Skeletal muscle tissue (tissue), 4 donors: ENCODE data around the gene SDHB. TPM values are rescaled to one million over a fixed set of nuclear protein-coding genes. Genes with fewer than 3 reads are reported as not detected.

Experiments
- H3K27ac ChIP-seq: one replicate; pipeline ENCODE4 v1.7.0; 2013; ENCODE audit warnings: mild to moderate bottlenecking, low read depth, low read length, inconsistent platforms
- H3K27me3 ChIP-seq, 3 donors: one replicate each; pipeline ENCODE4 v1.7.0; 2013; ENCODE audit warnings: low read length in 3 of 3; ENCODE audit not compliant: control insufficient read depth in 3 of 3, insufficient read depth in 3 of 3
- H3K36me3 ChIP-seq, 3 donors: one replicate each; pipeline ENCODE4 v1.7.0; 2013; ENCODE audit warnings: low read length in 3 of 3; ENCODE audit not compliant: control insufficient read depth in 3 of 3, insufficient read depth in 3 of 3
- H3K4me1 ChIP-seq, 3 donors: one replicate each; pipeline ENCODE4 v1.7.0; 2013; ENCODE audit warnings: low read length in 3 of 3, mild to moderate bottlenecking in 3 of 3; ENCODE audit not compliant: control insufficient read depth in 3 of 3, insufficient read depth in 3 of 3
- H3K4me3 ChIP-seq, 3 donors: one replicate each; pipeline ENCODE4 v1.7.0; 2013; ENCODE audit warnings: low read length in 3 of 3
- H3K9ac ChIP-seq, 3 donors: one replicate each; pipeline ENCODE4 v1.7.0; 2013; ENCODE audit warnings: low read length in 3 of 3, mild to moderate bottlenecking in 3 of 3, moderate library complexity in 2 of 3, low read depth in 1 of 3
- H3K9me3 ChIP-seq, 3 donors: one replicate each; pipeline ENCODE4 v1.7.0; 2013; ENCODE audit warnings: low read length in 3 of 3; ENCODE audit not compliant: control insufficient read depth in 3 of 3
- total RNA-seq: library from RNA; depleted of rRNA; stranded (reverse); fragments of >200 nt; gene quantifications from one replicate; pipeline ENCODE4 v1.2.3, GENCODE V29; 2014
- donor health status: Osteomylitis.

The SDHB gene
- total RNA-seq, 1 donor from 2014 or later, result 163 TPM

DNA sequence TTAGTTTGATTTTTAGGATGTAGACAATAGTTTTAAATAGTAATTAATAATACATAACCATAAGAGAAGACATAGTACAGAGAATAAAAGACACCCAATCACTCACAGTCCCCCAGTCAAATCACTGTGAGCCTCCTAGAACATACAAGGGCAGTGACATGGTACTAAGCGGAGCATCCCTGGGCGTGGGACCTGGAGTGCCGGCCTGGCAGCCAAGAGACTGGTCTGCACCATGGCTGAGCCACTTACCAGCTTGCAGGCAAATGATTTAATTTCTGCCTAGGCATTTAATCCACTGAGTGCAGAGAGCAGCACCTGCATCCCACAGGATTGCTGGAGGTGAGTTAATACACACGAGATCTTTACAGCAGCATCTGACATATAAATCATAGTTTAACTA lies 20.4 kb downstream of the SDHB start:
- no peaks in the 10 kb centered on the region for H3K4me1 ChIP-seq
- no peak overlapping the region for H3K27ac ChIP-seq
- H3K27me3 ChIP-seq, result no peaks in the 10 kb centered on the region
- no peak overlapping the region for H3K4me3 ChIP-seq
- H3K36me3 ChIP-seq, result peaks cover 10 to 31% (median 23%) of the 10 kb centered on the region in 3 donors
- no peaks in the 10 kb centered on the region for H3K9me3 ChIP-seq
- no peak overlapping the region for H3K9ac ChIP-seq

DNA sequence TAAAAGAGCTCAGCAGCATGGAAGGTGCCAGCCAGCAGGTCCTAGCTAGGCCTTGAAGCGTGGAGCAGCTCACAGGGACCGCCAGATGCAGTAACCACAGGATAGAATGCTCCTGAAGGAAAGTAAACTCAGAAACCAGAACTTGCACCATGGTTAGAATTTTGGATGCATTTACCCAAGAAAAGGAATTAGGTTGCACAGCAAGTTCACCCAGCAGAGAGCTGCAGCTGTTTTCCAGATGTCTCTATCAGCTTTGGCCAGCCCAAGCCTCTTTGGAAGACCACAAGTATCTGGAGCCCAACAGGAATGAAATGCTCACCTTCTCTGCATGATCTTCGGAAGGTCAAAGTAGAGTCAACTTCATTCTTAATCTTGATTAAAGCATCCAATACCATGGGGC lies 21.1 kb downstream of the SDHB start:
- no peaks in the 10 kb centered on the region for H3K4me1 ChIP-seq
- no peaks in the 10 kb centered on the region for H3K27me3 ChIP-seq
- H3K36me3 ChIP-seq, result peaks cover 14 to 33% (median 27%) of the 10 kb centered on the region in 3 donors
- no peaks in the 10 kb centered on the region for H3K9me3 ChIP-seq
- H3K9ac ChIP-seq, result no peak overlapping the region
- H3K4me3 ChIP-seq, result no peak overlapping the region
- no peak overlapping the region for H3K27ac ChIP-seq

DNA sequence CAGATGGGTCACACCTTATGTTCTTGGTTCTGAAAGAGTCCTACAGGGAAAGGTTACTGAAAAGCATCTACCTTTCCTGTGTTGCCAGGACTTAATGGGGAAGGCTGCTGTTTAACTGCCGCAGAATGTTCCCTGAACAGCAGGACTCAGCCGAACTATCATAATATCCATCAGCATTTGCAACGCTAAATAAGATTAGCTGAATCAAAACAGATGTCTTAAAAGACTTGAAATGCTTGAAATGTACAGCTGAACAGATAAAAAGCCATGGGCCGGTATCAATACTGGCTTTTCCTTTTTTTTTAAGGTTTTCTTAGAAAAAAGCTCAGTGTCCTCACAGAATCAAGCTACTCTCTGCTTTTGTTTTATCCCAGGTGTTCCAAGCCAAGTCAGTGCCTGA lies 22.4 kb downstream of the SDHB start:
- no peak overlapping the region for H3K9ac ChIP-seq
- peaks cover 27 to 42% (median 40%) of the 10 kb centered on the region in 3 donors for H3K36me3 ChIP-seq
- no peak overlapping the region for H3K27ac ChIP-seq
- H3K4me1 ChIP-seq, result no peaks in the 10 kb centered on the region
- H3K4me3 ChIP-seq, result no peak overlapping the region
- no peaks in the 10 kb centered on the region for H3K27me3 ChIP-seq
- no peaks in the 10 kb centered on the region for H3K9me3 ChIP-seq

DNA sequence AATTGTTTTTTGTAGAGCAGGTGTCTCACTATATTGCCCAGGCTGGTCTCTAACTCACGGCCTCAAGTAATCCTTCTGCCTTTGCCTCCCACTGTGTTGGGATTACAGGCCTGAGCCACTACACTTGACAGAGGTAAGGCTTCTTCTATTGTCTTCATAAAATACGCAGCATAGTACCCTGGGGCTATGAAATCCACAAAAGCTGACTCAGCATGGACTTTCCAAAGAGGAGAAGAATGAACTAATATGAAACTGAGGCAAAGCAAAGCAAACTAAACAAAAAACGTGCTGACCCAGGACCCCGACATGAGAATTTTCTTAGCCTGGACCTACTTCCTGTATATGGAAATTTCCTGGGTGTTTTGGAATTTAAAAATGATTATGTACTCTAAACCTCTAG lies 23.6 kb downstream of the SDHB start:
- Histone ChIP-seq H3K36me3 (peaks cover 34 to 49% (median 47%) of the 10 kb centered on the region in 3 donors), H3K27ac (no peak overlapping the region), H3K9ac (no peak overlapping the region), H3K4me3 (no peak overlapping the region), H3K9me3 (no peaks in the 10 kb centered on the region), H3K4me1 (no peaks in the 10 kb centered on the region), H3K27me3 (no peaks in the 10 kb centered on the region)

DNA sequence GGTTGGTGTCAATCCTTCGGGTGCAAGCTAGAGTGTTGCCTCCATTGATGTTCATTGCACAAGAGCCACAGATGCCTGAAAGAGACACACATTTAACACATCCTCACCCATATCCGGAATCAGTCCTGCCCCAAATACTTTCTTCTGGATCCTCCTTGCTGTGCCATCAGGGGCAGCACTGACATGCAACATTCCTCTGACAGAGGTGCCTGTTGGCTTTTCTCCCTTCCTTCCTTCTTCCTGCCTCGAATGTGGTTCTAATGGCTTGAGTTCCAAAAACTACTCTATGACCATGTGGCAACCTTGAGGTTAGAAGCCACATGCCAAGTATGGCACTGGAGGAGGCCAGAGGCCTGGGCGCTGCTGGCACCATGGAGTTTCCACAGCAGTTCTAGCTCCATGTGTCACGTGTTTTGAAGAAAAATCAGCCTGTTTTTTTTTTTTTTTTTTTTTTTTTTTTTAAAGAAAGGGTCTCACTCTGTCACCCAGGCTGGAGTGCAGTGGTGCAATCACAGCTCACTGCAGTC lies 25.1 kb downstream of the SDHB start:
- Histone ChIP-seq H3K4me1 (no peaks in the 10 kb centered on the region), H3K36me3 (peaks cover 42 to 62% (median 59%) of the 10 kb centered on the region in 3 donors), H3K4me3 (no peak overlapping the region), H3K9ac (no peak overlapping the region), H3K9me3 (no peaks in the 10 kb centered on the region), H3K27me3 (no peaks in the 10 kb centered on the region), H3K27ac (no peak overlapping the region)

DNA sequence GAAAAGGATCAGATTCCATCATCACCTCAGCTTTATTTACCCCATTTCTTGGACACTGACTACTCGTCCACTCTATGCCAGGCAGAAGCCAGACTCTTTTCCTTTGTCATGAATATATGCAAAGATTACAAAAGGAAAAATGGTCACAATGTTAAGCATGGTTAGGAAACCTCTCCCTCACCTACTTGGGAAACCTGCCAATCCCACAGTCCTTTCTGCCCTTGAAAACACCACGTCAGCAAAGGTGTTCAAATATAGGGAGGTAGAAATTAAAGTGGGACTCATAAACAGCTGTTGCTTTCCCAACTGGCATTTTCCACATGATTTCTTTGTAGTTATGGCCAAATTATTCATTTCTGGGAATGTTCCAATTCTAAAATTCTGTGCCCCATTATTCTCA lies 25.9 kb downstream of the SDHB start:
- H3K4me1 ChIP-seq, result no peaks in the 10 kb centered on the region
- H3K4me3 ChIP-seq, result no peak overlapping the region
- H3K36me3 ChIP-seq, result peaks cover 48 to 66% (median 63%) of the 10 kb centered on the region in 3 donors
- no peak overlapping the region for H3K27ac ChIP-seq
- no peak overlapping the region for H3K9ac ChIP-seq
- no peaks in the 10 kb centered on the region for H3K9me3 ChIP-seq
- no peaks in the 10 kb centered on the region for H3K27me3 ChIP-seq

DNA sequence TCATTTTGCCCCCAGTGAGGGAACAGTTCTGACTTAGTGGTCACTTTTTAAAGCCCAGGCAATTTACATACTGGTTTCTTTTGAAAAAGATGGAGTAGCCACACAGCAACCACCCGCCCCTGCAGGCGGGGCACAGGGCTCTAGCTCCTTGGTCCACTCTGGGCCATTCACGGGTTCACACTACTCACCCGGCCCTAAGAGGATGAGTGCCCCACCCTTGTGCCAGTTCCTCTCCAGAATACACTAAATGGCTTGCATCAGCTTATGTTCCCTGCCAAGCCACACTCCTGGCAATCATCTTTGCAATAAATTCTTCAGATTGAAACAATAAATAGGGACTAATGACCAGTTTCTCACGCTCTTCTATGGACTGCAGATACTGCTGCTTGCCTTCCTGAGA lies 26.4 kb downstream of the SDHB start:
- H3K9ac ChIP-seq, result no peak overlapping the region
- peaks cover 48 to 66% (median 63%) of the 10 kb centered on the region in 3 donors for H3K36me3 ChIP-seq
- H3K9me3 ChIP-seq, result no peaks in the 10 kb centered on the region
- no peak overlapping the region for H3K4me3 ChIP-seq
- H3K27me3 ChIP-seq, result no peaks in the 10 kb centered on the region
- no peaks in the 10 kb centered on the region for H3K4me1 ChIP-seq
- no peak overlapping the region for H3K27ac ChIP-seq

DNA sequence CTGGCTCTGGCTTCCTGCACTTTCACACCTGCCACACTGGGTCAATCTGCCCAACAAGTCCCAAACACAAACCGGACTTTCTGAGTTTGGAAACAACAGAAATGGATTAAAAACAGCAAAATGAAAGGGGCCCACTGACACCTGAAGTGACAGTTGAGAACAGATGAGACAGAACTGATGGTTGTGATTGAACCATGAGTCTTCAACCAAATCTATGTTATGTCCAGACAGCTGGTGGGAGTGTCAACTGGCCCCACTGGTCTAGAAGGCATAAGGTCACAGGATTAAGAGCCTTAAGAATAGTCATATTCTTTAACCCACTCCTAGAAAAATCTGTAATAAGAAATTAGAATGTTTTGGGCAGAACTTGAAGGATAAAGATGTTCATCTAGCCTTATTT lies 29.1 kb downstream of the SDHB start:
- no peaks in the 10 kb centered on the region for H3K27me3 ChIP-seq
- no peaks in the 10 kb centered on the region for H3K4me1 ChIP-seq
- H3K36me3 ChIP-seq, result peaks cover 73 to 82% (median 78%) of the 10 kb centered on the region in 3 donors
- no peak overlapping the region for H3K4me3 ChIP-seq
- H3K9me3 ChIP-seq, result no peaks in the 10 kb centered on the region
- H3K27ac ChIP-seq, result no peak overlapping the region
- H3K9ac ChIP-seq, result no peak overlapping the region

DNA sequence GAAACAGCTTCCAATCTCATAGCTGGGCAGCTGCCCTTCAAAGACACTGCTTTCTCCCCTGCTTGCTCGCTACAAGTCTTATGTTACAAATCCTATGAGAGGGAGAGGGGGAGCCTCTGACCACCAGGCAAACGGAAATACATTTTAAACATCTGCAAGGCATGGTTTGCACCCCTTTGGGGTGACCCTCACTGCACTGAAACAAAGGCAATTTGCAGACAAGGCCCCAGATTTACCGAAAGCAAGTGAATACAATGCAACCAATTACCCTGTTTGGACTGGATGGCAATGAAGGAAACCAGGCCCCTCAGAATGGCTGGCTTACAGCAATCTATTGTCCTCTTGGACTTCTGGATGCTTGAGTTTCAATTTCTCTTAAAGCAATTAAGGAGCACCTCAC lies 30.3 kb downstream of the SDHB start:
- no peaks in the 10 kb centered on the region for H3K4me1 ChIP-seq
- no peak overlapping the region for H3K27ac ChIP-seq
- peaks cover 76 to 87% (median 87%) of the 10 kb centered on the region in 3 donors for H3K36me3 ChIP-seq
- no peaks in the 10 kb centered on the region for H3K27me3 ChIP-seq
- no peak overlapping the region for H3K4me3 ChIP-seq
- H3K9me3 ChIP-seq, result no peaks in the 10 kb centered on the region
- H3K9ac ChIP-seq, result no peak overlapping the region

DNA sequence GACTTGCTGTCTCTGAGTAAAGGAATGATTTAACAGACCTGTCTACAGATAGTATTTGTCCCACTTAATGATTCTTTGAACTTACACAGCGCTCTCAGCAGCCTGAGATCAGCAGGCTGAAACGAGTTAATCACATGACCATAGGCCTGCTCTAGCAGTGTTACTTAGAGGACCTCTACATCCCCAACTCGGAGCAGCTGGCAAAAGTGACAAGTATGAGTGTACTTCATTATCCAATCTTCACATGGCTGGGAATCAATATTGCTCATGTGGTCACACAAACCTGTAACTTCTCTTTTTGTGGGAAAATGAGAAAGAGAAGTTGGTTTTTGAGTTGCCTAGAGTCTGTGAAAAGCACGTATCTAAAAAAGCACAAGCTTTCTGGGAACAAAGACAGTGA lies 30.7 kb downstream of the SDHB start:
- H3K9me3 ChIP-seq, result no peaks in the 10 kb centered on the region
- no peaks in the 10 kb centered on the region for H3K4me1 ChIP-seq
- H3K36me3 ChIP-seq, result peaks cover 77 to 88% (median 87%) of the 10 kb centered on the region in 3 donors
- no peak overlapping the region for H3K27ac ChIP-seq
- no peak overlapping the region for H3K9ac ChIP-seq
- no peak overlapping the region for H3K4me3 ChIP-seq
- no peaks in the 10 kb centered on the region for H3K27me3 ChIP-seq
